HepG2 (cell line): ENCODE data around the gene TMEM63B. TPM values are rescaled to one million over a fixed set of nuclear protein-coding genes. Genes with fewer than 3 reads are reported as not detected.

Experiments
- AGO1 ChIP-seq: fragments of 200-400 bp; formaldehyde crosslinking; IDR thresholded peaks from 2 replicates; pipeline ENCODE4 v1.6.1; 2017; ENCODE audit warnings: mild to moderate bottlenecking, low read depth, low read length, moderate library complexity; ENCODE audit not compliant: poor library complexity, severe bottlenecking
- ATF7-NPFF ChIP-seq: sonication (generic); formaldehyde crosslinking; IDR thresholded peaks from 2 replicates; pipeline ENCODE4 v1.8.1; 2023; ENCODE audit warnings: mild to moderate bottlenecking, low read depth, missing genetic modification reagents, moderate library complexity
- BATF2 ChIP-seq: sonication (generic); formaldehyde crosslinking; IDR thresholded peaks from 2 replicates; pipeline ENCODE4 v1.8.0; 2022; ENCODE audit warnings: mild to moderate bottlenecking, missing genetic modification reagents, moderate library complexity
- CEBPB ChIP-seq: IDR thresholded peaks from 2 replicates; pipeline ENCODE4 v1.6.1; 2011; ENCODE audit warnings: low read depth, low read length, improper control_type of control experiment, borderline replicate concordance
- DR1 ChIP-seq: sonication (generic); formaldehyde crosslinking; IDR thresholded peaks from 2 replicates; pipeline ENCODE4 v1.8.0; 2021; ENCODE audit warnings: mild to moderate bottlenecking, missing genetic modification reagents, inconsistent platforms
- HMGA1 ChIP-seq: sonication (generic); formaldehyde crosslinking; conservative IDR thresholded peaks from 2 replicates; pipeline ENCODE4 v1.4.0; 2020; ENCODE audit warnings: missing genetic modification reagents
- HNF4A ChIP-seq: sonication (generic); formaldehyde crosslinking; IDR thresholded peaks from 2 replicates; pipeline ENCODE4 v1.4.0; 2020; ENCODE audit warnings: missing genetic modification reagents
- HNRNPL ChIP-seq: fragments of 200-400 bp; formaldehyde crosslinking; IDR thresholded peaks from 2 replicates; pipeline ENCODE4 v1.6.1; 2017; ENCODE audit warnings: mild to moderate bottlenecking, low read depth, low read length
- HOXA3 ChIP-seq: sonication (generic); formaldehyde crosslinking; IDR thresholded peaks from 2 replicates; pipeline ENCODE4 v1.5.0; 2020; ENCODE audit warnings: missing genetic modification reagents
- KLF6 ChIP-seq: IDR thresholded peaks from 2 replicates; pipeline ENCODE4 v1.8.0; 2016; ENCODE audit warnings: missing biosample characterization, missing genetic modification reagents
- LCORL ChIP-seq, 2 experiments: fragments of 450-650 bp in 1 of 2; sonication (generic) in 1 of 2; formaldehyde crosslinking in 1 of 2; IDR thresholded peaks; 2 replicates each; pipeline versions ENCODE4 v1.5.0 to v1.6.1; 2017 to 2020; ENCODE audit warnings: antibody characterized with exemption in 1 of 2, missing genetic modification reagents in 1 of 2
- MXD1 ChIP-seq: sonication (generic); formaldehyde crosslinking; IDR thresholded peaks from 2 replicates; pipeline ENCODE4 v1.4.0; 2020; ENCODE audit warnings: mild to moderate bottlenecking, missing genetic modification reagents
- MYC ChIP-seq: sonication (generic); formaldehyde crosslinking; IDR thresholded peaks from 2 replicates; pipeline ENCODE4 v1.9.0; 2021; ENCODE audit warnings: missing genetic modification reagents, borderline replicate concordance
- MYPOP ChIP-seq: sonication (generic); formaldehyde crosslinking; IDR thresholded peaks from 2 replicates; pipeline ENCODE4 v1.8.1; 2023; ENCODE audit warnings: mild to moderate bottlenecking, moderate library complexity, missing genetic modification reagents
- POLR2A ChIP-seq, 2 experiments: IDR thresholded peaks; 2 replicates each; pipeline ENCODE4 v1.6.1; 2011; ENCODE audit warnings: low read depth in 2 of 2, low read length in 2 of 2, mild to moderate bottlenecking in 1 of 2, moderate library complexity in 1 of 2; ENCODE audit not compliant: insufficient read depth in 1 of 2
- POLR2AphosphoS5 ChIP-seq: IDR thresholded peaks from 2 replicates; pipeline ENCODE4 v1.6.1; 2012; ENCODE audit warnings: low read depth, low read length
- POLR2G ChIP-seq: fragments of 200-400 bp; formaldehyde crosslinking; IDR thresholded peaks from 2 replicates; pipeline ENCODE4 v1.6.1; 2018; ENCODE audit warnings: mild to moderate bottlenecking, low read depth, low read length, moderate library complexity
- PREB ChIP-seq: sonication (generic); formaldehyde crosslinking; IDR thresholded peaks from 2 replicates; pipeline ENCODE4 v1.4.0; 2020; ENCODE audit warnings: missing genetic modification reagents
- TFAP4 ChIP-seq: sonication (generic); IDR thresholded peaks from 2 replicates; pipeline ENCODE4 v1.6.1; 2016; ENCODE audit warnings: low read depth, borderline replicate concordance
- THRA ChIP-seq: sonication (generic); formaldehyde crosslinking; IDR thresholded peaks from 2 replicates; pipeline ENCODE4 v1.4.0; 2020; ENCODE audit warnings: missing genetic modification reagents, borderline replicate concordance
- ZNF101 ChIP-seq: sonication (generic); formaldehyde crosslinking; IDR thresholded peaks from 2 replicates; pipeline ENCODE4 v1.4.0; 2020; ENCODE audit warnings: mild to moderate bottlenecking, low read depth, missing genetic modification reagents, borderline replicate concordance
- ZNF24 ChIP-seq: fragments of 450-650 bp; IDR thresholded peaks from 2 replicates; pipeline ENCODE4 v1.6.1; 2017; ENCODE audit warnings: antibody characterized with exemption, mild to moderate bottlenecking
- ZNF333 ChIP-seq: sonication (generic); formaldehyde crosslinking; IDR thresholded peaks from 2 replicates; pipeline ENCODE4 v1.4.0; 2020; ENCODE audit warnings: mild to moderate bottlenecking, missing genetic modification reagents, borderline replicate concordance
- ZNF572 ChIP-seq: sonication (generic); formaldehyde crosslinking; IDR thresholded peaks from 2 replicates; pipeline ENCODE4 v1.5.1; 2020; ENCODE audit warnings: mild to moderate bottlenecking, missing genetic modification reagents
- ZNF720 ChIP-seq: sonication (generic); formaldehyde crosslinking; IDR thresholded peaks from 2 replicates; pipeline ENCODE4 v1.4.0; 2020; ENCODE audit warnings: missing genetic modification reagents
- ZNF776 ChIP-seq: sonication (generic); formaldehyde crosslinking; IDR thresholded peaks from 2 replicates; pipeline ENCODE4 v1.4.0; 2020; ENCODE audit warnings: mild to moderate bottlenecking, missing genetic modification reagents
- ZNF792 ChIP-seq: IDR thresholded peaks from 2 replicates; pipeline ENCODE4 v1.6.1; 2016
- polyA plus RNA-seq, 8 experiments: library from polyadenylated mRNA; depleted of rRNA in 3 of 8; stranded (reverse) in 7 of 8; unstranded in 1 of 8; fragments of >200 nt; fragmentation: Illumina TruSeq in 4 of 8; extraction: Trizol in 4 of 8; gene quantifications; 2 replicates each; pipeline versions ENCODE4 v1.2.1 to v1.2.3, GENCODE V29; 2011 to 2016; ENCODE audit warnings: low read depth in 4 of 8, missing spikeins in 1 of 8, mixed read lengths in 1 of 8; ENCODE audit not compliant: insufficient read depth in 1 of 8
- total RNA-seq, 5 experiments: library from RNA; depleted of rRNA; stranded (reverse); fragments of >200 nt; fragmentation: Illumina TruSeq; extraction: Trizol; gene quantifications; 2 replicates each; pipeline ENCODE4 v1.2.3, GENCODE V29; 2016; ENCODE audit warnings: low read depth in 1 of 5

TMEM63B gene
- total and polyA plus RNA-seq, 2 of the 13 experiments (the other 11 are each of a cell fraction or from before 2014, with no cell fraction given): 27.4 to 75.8 TPM

GRCh38 chr6:44082872-44083321, 44.5 kb upstream of the TMEM63B start (continued):
- TF ChIP-seq BATF2 (CRISPR knock-in tag) (0 out of 2 replicates have a peak, but pooled peaks have one; percentile 45), KLF6 (no peak), HNF4A (no peak), TFAP4 (0 out of 2 replicates have a peak, but pooled peaks have one; percentile 12), PREB (CRISPR knock-in tag) (no peak), ZNF792 (no peak), ZNF24 (no peak), POLR2G (peak; percentile 47; the same call in 1 of the 2 replicates), ZNF333 (peak; percentile 60; the same call in 1 of the 2 replicates), HMGA1 (CRISPR knock-in tag) (no peak), ZNF572 (0 out of 2 replicates have a peak, but pooled peaks have one; percentile 51), MYPOP (CRISPR knock-in tag) (no peak), POLR2AphosphoS5 (peak; percentile 56), CEBPB (no peak), LCORL (IDR thresholded peaks at IDR 0.05) (no peak), LCORL (CRISPR knock-in tag; IDR thresholded peaks at IDR 0.05) (no peak), POLR2A (IDR thresholded peaks at IDR 0.05; ENCODE audit: insufficient read depth in 1 of 2, low read depth in 2 of 2, low read length in 2 of 2) (no peak), MYC (CRISPR knock-in tag) (0 out of 2 replicates have a peak, but pooled peaks have one; percentile 29), ZNF101 (CRISPR knock-in tag) (no peak), HNRNPL (peak; percentile 91), MXD1 (CRISPR knock-in tag) (0 out of 2 replicates have a peak, but pooled peaks have one; percentile 29), ATF7-NPFF (CRISPR knock-in tag) (0 out of 2 replicates have a peak, but pooled peaks have one; percentile 41), HOXA3 (peak; percentile 33; the same call in 1 of the 2 replicates), THRA (CRISPR knock-in tag) (no peak), ZNF776 (CRISPR knock-in tag) (0 out of 2 replicates have a peak, but pooled peaks have one; percentile 58), DR1 (CRISPR knock-in tag) (no peak), ZNF720 (CRISPR knock-in tag) (no peak), AGO1 (peak; percentile 96)
